Aorta (tissue), 5 donors: ENCODE results near the gene CXCR6. TPM values are rescaled to one million over a fixed set of nuclear protein-coding genes. Genes with fewer than 3 reads are reported as not detected.
A peak's percentile ranks its signal among the peaks of the same experiment; 100 is the strongest.

Experiments used
- ATAC-seq: fragments of 200-7000 bp; cut with Tn5 transposase; one replicate; pipeline ENCODE4 v1.9.1; 2022; ENCODE audit warnings: moderate library complexity; ENCODE audit not compliant: low FRiP score
- DNase-seq, 2 donors: peaks; one replicate each; pipeline ENCODE4 v3.0.0-alpha.2; 2020
- H3K27ac ChIP-seq, 2 donors: one replicate each; pipeline ENCODE4 v1.5.1; 2013; ENCODE audit warnings: low read length in 2 of 2, mild to moderate bottlenecking in 2 of 2, moderate library complexity in 2 of 2, control low read depth in 1 of 2, inconsistent platforms in 1 of 2, low read depth in 1 of 2
- H3K27me3 ChIP-seq, 2 donors: one replicate each; pipeline ENCODE4 v1.6.1; 2013; ENCODE audit warnings: control low read depth in 1 of 2, low read length in 1 of 2, mild to moderate bottlenecking in 1 of 2, moderate library complexity in 1 of 2; ENCODE audit not compliant: insufficient read depth in 2 of 2, control insufficient read depth in 1 of 2
- H3K36me3 ChIP-seq, 2 donors: one replicate each; pipeline ENCODE4 v1.6.1; 2013; ENCODE audit warnings: control low read depth in 1 of 2, low read length in 1 of 2, mild to moderate bottlenecking in 1 of 2; ENCODE audit not compliant: insufficient read depth in 2 of 2, control insufficient read depth in 1 of 2
- H3K4me1 ChIP-seq, 2 donors: one replicate each; pipeline ENCODE4 v1.6.1; 2013; ENCODE audit warnings: low read length in 2 of 2, control low read depth in 1 of 2, mild to moderate bottlenecking in 1 of 2, moderate library complexity in 1 of 2; ENCODE audit not compliant: insufficient read depth in 2 of 2, control insufficient read depth in 1 of 2
- H3K4me3 ChIP-seq, 2 donors: one replicate each; pipeline ENCODE4 v1.5.1; 2013; ENCODE audit warnings: low read length in 2 of 2, control low read depth in 1 of 2, mild to moderate bottlenecking in 1 of 2
- H3K9me3 ChIP-seq: one replicate; pipeline ENCODE4 v1.6.1; 2013; ENCODE audit warnings: mild to moderate bottlenecking, low read length; ENCODE audit not compliant: control insufficient read depth
- WGBS, 2 donors: extraction: QIAGEN DNeasy Blood & Tissue Kit; methylation state at CpG; one replicate each; pipeline ENCODE4 v1.1.7; 2013; 5-methylcytosine and 5-hydroxymethylcytosine counted together
- intact Hi-C, 2 donors: fragments of 100-400 bp; cut with DNase I; formaldehyde crosslinking; loops; one replicate each; pipeline versions ENCODE4 v1.14.2 to v1.15.0; 2022
- polyA plus RNA-seq, 2 donors: library from polyadenylated mRNA; stranded (reverse); fragments of 200-250 nt; gene quantifications; one replicate each; pipeline ENCODE4 v1.2.3, GENCODE V29; 2013
- total RNA-seq, 2 donors: library from RNA; stranded (reverse); fragmentation: NEBNext Ultra II Directional; extraction: Animal tissue kit (Norgen Biotek cat#: 25700); gene quantifications; one replicate each; pipeline ENCODE4 v1.2.1, GENCODE V29; 2021
- donor health status: healthy with polysubstance abuse.
- donor health status: Bipolar disorder and iron deficiency.
- donor health status: DM: no; HTN: no; CAD: no.
- donor health status: DM: no; HTN: no; CAD: no.
- donor health status: DM: yes; HTN: yes; CAD: no.

CXCR6 gene
- total and polyA plus RNA-seq, 4 donors = 1.4 to 2.9 (median 2.8) TPM; not detected in 1

DNA sequence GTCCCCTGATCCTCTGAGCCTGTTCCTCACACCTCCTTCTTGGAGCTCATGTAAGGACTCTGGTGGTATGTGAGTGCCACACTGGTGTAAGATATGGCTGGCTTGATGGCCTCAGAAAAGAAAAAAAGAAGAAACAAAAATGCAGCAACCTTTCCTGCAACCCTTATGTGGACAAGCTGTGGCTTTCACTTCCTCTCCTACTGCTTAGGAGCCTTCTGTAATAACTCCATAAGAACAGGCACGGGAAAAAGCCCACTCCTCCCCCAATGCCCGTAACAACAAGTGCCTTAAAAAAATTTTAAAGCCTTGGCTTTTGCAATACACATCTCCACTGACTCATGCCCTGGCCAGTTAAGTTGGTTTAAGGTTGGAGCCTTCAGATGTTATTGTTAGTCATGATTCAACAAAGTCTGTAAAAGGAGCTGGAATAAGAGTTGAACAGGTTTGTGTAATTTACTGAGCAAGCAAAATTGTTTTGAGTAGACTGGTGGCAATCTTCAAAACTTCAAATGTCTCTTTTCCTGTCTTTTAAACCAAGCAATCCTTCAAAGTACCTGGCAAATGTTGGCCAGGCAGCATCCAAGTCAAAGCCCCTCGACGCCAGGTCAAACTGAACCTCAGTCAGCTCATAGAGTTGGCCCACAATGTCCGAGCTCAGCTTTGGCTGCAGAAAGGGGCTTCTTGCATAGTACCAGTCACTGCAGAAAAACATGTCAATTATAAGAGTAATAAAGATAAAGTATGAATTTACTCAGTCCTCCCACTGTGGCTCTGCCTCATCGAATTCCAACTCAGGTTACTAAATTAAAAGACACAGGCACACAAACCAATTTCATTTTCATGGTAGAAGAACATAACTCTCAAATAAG is 29.5 kb downstream of the CXCR6 start:
- Histone ChIP-seq H3K27me3 (no peaks in the 10 kb centered on the region), H3K27ac (peak overlapping the region; percentile 68 to 95), H3K9me3 (no peaks in the 10 kb centered on the region), H3K36me3 (peaks cover 0 to 7% of the 10 kb centered on the region in 2 donors), H3K4me3 (no peak overlapping the region), H3K4me1 (peaks cover 0 to 3% of the 10 kb centered on the region in 2 donors)
- WGBS, 2 donors = 3 to 10% methylated on average over 6 of the region's 6 CpGs
- DNase-seq = peak in 1 of 2 donors; percentile 71
- intact Hi-C loops = no loop called here
- peak; percentile 73 for ATAC-seq

GRCh38 chr3:45974686-45975085 is 31.4 kb downstream of the CXCR6 start:
- no peak for ATAC-seq
- H3K27me3 ChIP-seq = no peaks in the 10 kb centered on the region
- 69 to 78% methylated on average over 4 of the region's 4 CpGs for WGBS, 2 donors
- no peak overlapping the region for H3K4me3 ChIP-seq
- H3K9me3 ChIP-seq = no peaks in the 10 kb centered on the region
- H3K4me1 ChIP-seq = peaks cover 0 to 3% of the 10 kb centered on the region in 2 donors
- DNase-seq = no peak
- intact Hi-C loops = no loop called here
- H3K36me3 ChIP-seq = peaks cover 0 to 10% of the 10 kb centered on the region in 2 donors
- peak overlapping the region in 1 of 2 donors; percentile 15 for H3K27ac ChIP-seq

DNA sequence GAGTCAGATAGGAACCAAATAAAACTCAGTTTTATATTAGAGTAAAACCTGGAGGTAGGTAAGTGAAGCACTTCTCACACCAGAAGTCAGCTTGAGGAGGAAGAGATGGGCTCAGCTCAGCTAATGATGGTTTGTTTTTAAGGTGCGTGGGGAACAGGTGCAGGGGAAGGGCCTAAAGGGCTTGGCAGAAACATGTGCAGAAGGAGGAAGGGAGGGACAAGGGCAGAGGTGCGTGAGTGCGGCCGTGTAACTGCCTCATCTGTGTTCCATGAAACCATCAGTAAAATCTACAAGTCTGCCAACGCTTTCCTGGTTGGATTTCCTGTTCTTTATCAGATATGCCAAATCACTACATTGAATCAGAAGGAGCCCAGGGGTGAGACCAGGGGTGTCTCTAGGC is 32.4 kb downstream of the CXCR6 start:
- no peaks in the 10 kb centered on the region for H3K9me3 ChIP-seq
- ATAC-seq (no peak), DNase-seq (no peak)
- peaks cover 0 to 10% of the 10 kb centered on the region in 2 donors for H3K36me3 ChIP-seq
- no peaks in the 10 kb centered on the region for H3K27me3 ChIP-seq
- H3K4me1 ChIP-seq = peaks cover 0 to 3% of the 10 kb centered on the region in 2 donors
- intact Hi-C loops = no loop called here
- 57 to 60% methylated on average over 5 of the region's 5 CpGs for WGBS, 2 donors
- peak overlapping the region in 1 of 2 donors; percentile 30 for H3K27ac ChIP-seq
- no peak overlapping the region for H3K4me3 ChIP-seq

GRCh38 chr3:45976191-45977091 is 33.2 kb downstream of the CXCR6 start:
- H3K4me1 ChIP-seq = peaks cover 0 to 3% of the 10 kb centered on the region in 2 donors
- 90 to 91% methylated on average over 6 of the region's 6 CpGs for WGBS, 2 donors
- no peak overlapping the region for H3K27ac ChIP-seq
- H3K36me3 ChIP-seq = peaks cover 0 to 13% of the 10 kb centered on the region in 2 donors
- no peaks in the 10 kb centered on the region for H3K9me3 ChIP-seq
- DNase-seq (no peak), ATAC-seq (no peak)
- intact Hi-C loops = no loop called here
- H3K4me3 ChIP-seq = no peak overlapping the region
- no peaks in the 10 kb centered on the region for H3K27me3 ChIP-seq

- Histone ChIP-seq H3K4me3 (no peak overlapping the region), H3K27me3 (no peaks in the 10 kb centered on the region), H3K4me1 (no peaks in the 10 kb centered on the region), H3K36me3 (peaks cover 3 to 19% of the 10 kb centered on the region in 2 donors), H3K27ac (no peak overlapping the region), H3K9me3 (no peaks in the 10 kb centered on the region)
- WGBS, 2 donors = 87 to 88% methylated on average over 5 of the region's 5 CpGs
- intact Hi-C loops = no loop called here
- no peak for ATAC-seq
- no peak for DNase-seq
Measured at GRCh38 chr3:45978006-45978761, 34.9 kb downstream of the CXCR6 start.

- 92 to 94% methylated on average over 4 of the region's 4 CpGs for WGBS, 2 donors
- intact Hi-C loops = no loop called here
- peaks cover 3 to 21% of the 10 kb centered on the region in 2 donors for H3K36me3 ChIP-seq
Measured at GRCh38 chr3:45979378-45979777, 36.1 kb downstream of the CXCR6 start.

DNA sequence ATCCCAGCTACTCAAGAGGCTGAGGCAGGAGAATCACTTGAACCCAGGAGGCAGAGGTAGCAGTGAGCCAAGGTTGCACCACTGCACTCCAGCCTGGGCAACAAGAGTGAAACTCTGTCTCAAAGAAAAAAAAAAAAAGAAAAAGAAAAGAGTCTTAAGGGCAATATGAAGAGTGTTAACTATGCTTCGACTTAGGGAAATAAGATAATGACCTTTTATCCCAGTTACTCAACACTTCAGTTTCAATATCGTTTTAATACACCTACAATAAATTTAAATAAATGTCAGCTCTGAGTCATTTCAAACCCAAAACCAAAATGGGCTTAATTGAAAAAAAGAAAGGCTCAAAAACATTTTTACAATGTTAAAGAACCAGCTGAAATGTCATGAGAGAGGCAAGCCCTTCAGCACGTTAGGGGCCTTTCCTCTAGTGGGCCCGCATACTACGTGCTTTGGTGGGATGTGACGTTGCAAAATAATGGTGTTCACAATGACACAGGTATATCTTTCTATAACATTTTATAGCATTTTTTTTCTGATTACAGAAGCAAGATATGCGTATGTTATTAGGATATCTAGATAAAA is 37.1 kb downstream of the CXCR6 start:
- H3K4me3 ChIP-seq = no peak overlapping the region
- ATAC-seq (no peak), DNase-seq (no peak)
- 81 to 86% methylated on average over 7 of the region's 7 CpGs for WGBS, 2 donors
- H3K27ac ChIP-seq = no peak overlapping the region
- intact Hi-C loops = loop anchor here in 1 of 2 donors (10.0 kb wide), 2 partner anchors 306 to 386 kb away; partner anchors contain the start of gene LIMD1
- H3K4me1 ChIP-seq = peaks cover 4 to 10% of the 10 kb centered on the region in 2 donors
- no peaks in the 10 kb centered on the region for H3K9me3 ChIP-seq
- H3K27me3 ChIP-seq = no peaks in the 10 kb centered on the region
- peaks cover 3 to 18% of the 10 kb centered on the region in 2 donors for H3K36me3 ChIP-seq

More at GRCh38 chr3:45979378-45979777, 36.1 kb downstream of the CXCR6 start:
- Histone ChIP-seq H3K4me1 (peaks cover 0 to 2% of the 10 kb centered on the region in 2 donors), H3K9me3 (no peaks in the 10 kb centered on the region), H3K4me3 (no peak overlapping the region), H3K27ac (peak overlapping the region in 1 of 2 donors; percentile 33), H3K27me3 (no peaks in the 10 kb centered on the region)
- no peak for DNase-seq
- no peak for ATAC-seq
